ENCODE measurements around the gene CBR1.

- TF ChIP-seq TARDBP (IDR thresholded peaks at IDR 0.05), result no peak
- no peak for TF ChIP-seq NFRKB (IDR thresholded peaks at IDR 0.05)
- no peak for TF ChIP-seq LEF1 (IDR thresholded peaks at IDR 0.05; ENCODE audit: borderline replicate concordance)
- TF ChIP-seq ELF4 (IDR thresholded peaks at IDR 0.05), result no peak
- TF ChIP-seq, protein P1, sequence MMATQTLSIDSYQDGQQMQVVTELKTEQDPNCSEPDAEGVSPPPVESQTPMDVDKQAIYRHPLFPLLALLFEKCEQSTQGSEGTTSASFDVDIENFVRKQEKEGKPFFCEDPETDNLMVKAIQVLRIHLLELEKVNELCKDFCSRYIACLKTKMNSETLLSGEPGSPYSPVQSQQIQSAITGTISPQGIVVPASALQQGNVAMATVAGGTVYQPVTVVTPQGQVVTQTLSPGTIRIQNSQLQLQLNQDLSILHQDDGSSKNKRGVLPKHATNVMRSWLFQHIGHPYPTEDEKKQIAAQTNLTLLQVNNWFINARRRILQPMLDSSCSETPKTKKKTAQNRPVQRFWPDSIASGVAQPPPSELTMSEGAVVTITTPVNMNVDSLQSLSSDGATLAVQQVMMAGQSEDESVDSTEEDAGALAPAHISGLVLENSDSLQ (IDR thresholded peaks at IDR 0.05), result no peak
- TF ChIP-seq HDGF (IDR thresholded peaks at IDR 0.05; ENCODE audit: borderline replicate concordance), result no peak
- TF ChIP-seq SP1 (IDR thresholded peaks at IDR 0.05), result no peak
- no peak for TF ChIP-seq BHLHE40 (IDR thresholded peaks at IDR 0.05; ENCODE audit: borderline replicate concordance)
These were observed 35.5 kb upstream of the CBR1 start for GRCh38 chr21:36034211-36034913.
